ENCODE measurements around the gene CPVL.

DNA sequence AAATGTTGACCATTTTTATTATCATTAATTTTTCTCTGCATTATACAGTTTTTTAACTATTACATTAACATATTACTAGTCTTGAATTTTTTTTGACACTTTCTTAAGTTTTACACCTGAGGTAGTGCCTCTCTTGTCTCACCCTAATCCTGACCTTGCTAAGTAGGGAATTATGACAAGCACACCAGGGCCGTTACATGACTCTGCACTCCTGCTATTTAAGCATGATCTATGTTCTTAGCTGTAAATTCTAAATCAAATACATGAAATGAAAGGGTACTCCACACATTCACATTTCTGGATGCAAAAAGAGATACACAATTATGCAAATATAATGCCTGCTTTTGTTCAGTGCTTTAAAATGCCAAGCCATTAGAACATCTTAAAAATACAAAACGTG is 23.6 kb downstream of the CPVL start:
- TF ChIP-seq POLR2A (IDR thresholded peaks at IDR 0.05; ENCODE audit: low read depth, low read length) = no peak
- TF ChIP-seq POLR2AphosphoS5 (IDR thresholded peaks at IDR 0.05; ENCODE audit: low read depth, low read length) = no peak
- TF ChIP-seq TAF1 (IDR thresholded peaks at IDR 0.05; ENCODE audit: borderline replicate concordance, low read depth, low read length) = no peak

All from GM12892 (cell line).